ENCODE data around the gene PRDX5. TPM values are rescaled to one million over a fixed set of nuclear protein-coding genes. Genes with fewer than 3 reads are reported as not detected.
"Not testable (repeated sequence)": the region's sequence is repeated elsewhere in the genome, so short reads cannot be mapped to it uniquely, and the experiment has no call there.

Gene PRDX5
- total and polyA plus RNA-seq, 5 donors = 258 to 683 (median 324) TPM

DNA sequence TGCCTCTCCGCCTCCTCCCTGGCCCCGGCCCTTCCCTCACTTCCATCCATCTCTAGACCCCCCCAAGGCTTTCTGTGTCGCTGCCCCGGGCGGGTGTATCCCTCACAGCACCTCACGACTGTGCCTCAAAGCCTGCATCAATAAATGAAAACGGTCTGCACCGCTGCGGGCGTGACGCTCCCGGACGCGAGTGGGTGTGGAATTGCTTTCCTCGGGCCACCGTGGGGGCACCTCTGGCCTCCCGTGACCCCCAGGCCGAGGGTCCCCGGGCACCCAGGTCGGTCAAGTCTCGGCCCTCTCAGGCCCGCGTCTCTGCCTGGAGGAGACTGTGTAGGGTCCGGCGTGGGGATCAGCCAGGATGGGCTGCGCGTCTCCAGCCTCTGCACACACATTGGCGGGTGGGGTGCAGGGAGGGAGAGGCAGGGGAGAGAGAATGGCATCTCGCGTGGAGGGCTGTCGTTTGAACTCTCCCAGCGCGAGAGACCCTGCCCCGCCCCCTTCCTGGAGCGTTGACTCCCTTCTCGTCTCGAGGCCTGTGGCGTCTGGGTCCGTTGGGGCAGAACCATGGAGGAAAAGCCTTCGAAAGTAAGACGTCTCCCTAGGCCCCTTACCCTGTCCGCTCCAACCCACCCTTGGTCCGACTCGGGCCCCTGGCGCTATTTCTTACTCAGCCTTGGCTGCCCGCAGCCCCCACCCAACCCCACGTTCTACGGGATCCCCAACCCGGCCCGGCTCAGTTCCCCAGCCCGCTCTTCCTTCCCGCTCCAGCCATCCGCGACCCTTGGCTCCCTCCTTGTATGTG, 17.9 kb upstream of the PRDX5 start, which contains the start of gene CATSPERZ:
Gene CATSPERZ (plus strand): TSS at position 512 of the 802 bp plus-strand sequence. CDS start 53 bp downstream, at position 565.
- ATAC-seq = no peak
- intact Hi-C loops (cut with DNase I) = loop anchor here in 2 of 4 donors (2.0 to 5.0 kb wide), 4 partner anchors 63 to 113 kb away; partner anchors contain the start of genes FERMT3 (in 1 of the 2) and STIP1 (in 1 of the 2)
- Histone ChIP-seq H3K9me3 (ENCODE audit: control insufficient read depth, low read length) (no peaks in the 10 kb centered on the region), H3K4me1 (ENCODE audit: control insufficient read depth, insufficient read depth, low read length) (peaks cover 6% of the 10 kb centered on the region), H3K4me3 (ENCODE audit: low read length) (peak within 1 kb of the TSS; percentile 37), H3K27me3 (ENCODE audit: control insufficient read depth, insufficient read depth) (no peaks in the 10 kb centered on the region), H3K27ac (ENCODE audit: low read length) (no peak within 1 kb of the TSS)
- WGBS = 10% methylated on average over 54 of the region's 54 CpGs
- DNase-seq = peak in 2 of 3 donors; percentile 66

DNA sequence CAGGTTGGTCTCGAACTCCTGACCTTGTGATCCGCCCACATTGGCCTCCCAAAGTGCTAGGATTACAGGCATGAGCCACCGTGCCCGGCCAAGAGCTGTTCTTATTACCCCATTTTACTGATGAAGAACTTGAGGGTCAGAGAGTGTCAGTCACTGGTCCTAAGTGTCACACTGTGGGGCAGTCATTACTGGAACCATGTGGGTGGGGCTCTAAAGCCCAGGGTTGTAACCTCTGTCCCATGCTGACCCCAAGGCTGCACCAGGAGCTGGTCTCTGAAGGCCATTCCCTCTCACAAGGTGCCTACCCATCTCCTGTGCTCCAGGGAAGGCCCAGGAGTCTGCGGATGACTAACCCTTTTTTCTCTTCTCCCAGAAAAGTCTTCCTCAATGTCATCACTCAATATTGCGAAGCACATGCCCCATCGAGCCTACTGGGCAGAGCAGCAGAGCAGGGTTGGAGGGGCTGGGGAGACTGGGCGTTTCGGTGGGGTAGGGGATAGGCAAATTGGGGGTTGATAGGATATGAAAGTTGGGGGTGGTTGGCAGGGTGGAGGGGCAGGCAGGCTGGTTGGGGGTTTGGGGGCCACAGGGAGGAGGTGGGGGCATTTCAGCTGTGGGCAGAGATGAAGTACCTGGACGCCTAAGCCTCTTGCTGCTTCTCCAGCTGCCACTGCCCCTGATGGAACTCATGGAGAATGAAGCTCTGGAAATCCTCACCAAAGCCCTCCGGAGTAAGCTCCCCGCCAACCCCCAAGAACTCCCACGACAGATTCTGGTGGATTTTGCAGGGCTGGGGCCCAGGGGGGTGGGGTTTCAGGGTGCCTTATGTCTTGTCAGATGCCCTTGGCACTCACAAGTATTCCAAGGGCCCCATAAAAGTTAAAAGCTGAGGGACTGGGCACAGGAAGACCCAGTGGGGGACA, 14.6 kb upstream of the PRDX5 start:
- intact Hi-C loops (cut with DNase I) = loop anchor here in 1 of 4 donors (5.0 kb wide), 3 partner anchors 66 to 116 kb away; partner anchors contain the start of genes FERMT3 and STIP1
- no peak overlapping the region for H3K4me3 ChIP-seq (ENCODE audit: low read length)
- DNase-seq = peak in 2 of 3 donors; percentile 39 to 47

DNA sequence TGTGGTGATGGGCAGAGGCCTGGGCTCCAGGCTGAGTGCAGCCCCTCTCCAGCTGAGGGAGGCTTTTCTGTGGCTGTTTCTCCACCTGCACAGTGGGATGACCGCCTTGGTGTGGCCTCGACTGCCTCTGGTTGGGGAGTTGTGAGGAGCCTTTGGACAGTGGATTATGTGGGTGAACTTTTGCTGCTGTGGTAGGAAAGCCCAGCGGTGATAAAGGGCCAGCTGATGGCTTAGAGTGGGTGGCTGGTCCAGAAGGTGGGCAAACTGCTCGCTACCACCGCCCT, 13.9 kb upstream of the PRDX5 start:
- WGBS = 55% methylated on average over 5 of the region's 5 CpGs
- Histone ChIP-seq H3K4me3 (ENCODE audit: low read length) (no peak overlapping the region), H3K27ac (ENCODE audit: low read length) (peak overlapping the region; percentile 83), H3K9me3 (ENCODE audit: control insufficient read depth, low read length) (no peaks in the 10 kb centered on the region), H3K4me1 (ENCODE audit: control insufficient read depth, insufficient read depth, low read length) (peaks cover 10% of the 10 kb centered on the region), H3K27me3 (ENCODE audit: control insufficient read depth, insufficient read depth) (no peaks in the 10 kb centered on the region)
- ATAC-seq (no peak), DNase-seq (no peak)
- intact Hi-C loops (cut with DNase I) = loop anchor here in 1 of 4 donors (5.0 kb wide), 3 partner anchors 67 to 117 kb away; partner anchors contain the start of genes FERMT3 and STIP1

More for the DNA sequence above, 14.6 kb upstream of the PRDX5 start:
- Histone ChIP-seq H3K27ac (ENCODE audit: low read length) (peak overlapping the region; percentile 83), H3K4me1 (ENCODE audit: control insufficient read depth, insufficient read depth, low read length) (peaks cover 10% of the 10 kb centered on the region), H3K27me3 (ENCODE audit: control insufficient read depth, insufficient read depth) (no peaks in the 10 kb centered on the region), H3K9me3 (ENCODE audit: control insufficient read depth, low read length) (no peaks in the 10 kb centered on the region)
- WGBS = 84% methylated on average over 13 of the region's 13 CpGs
- ATAC-seq = no peak

- Histone ChIP-seq H3K27ac (ENCODE audit: low read length) (peak overlapping the region; percentile 83), H3K4me1 (ENCODE audit: control insufficient read depth, insufficient read depth, low read length) (peaks cover 10% of the 10 kb centered on the region), H3K27me3 (ENCODE audit: control insufficient read depth, insufficient read depth) (no peaks in the 10 kb centered on the region), H3K9me3 (ENCODE audit: control insufficient read depth, low read length) (no peaks in the 10 kb centered on the region), H3K4me3 (ENCODE audit: low read length) (peak overlapping the region; percentile 43)
- WGBS = under 1% methylated on average over 46 of the region's 46 CpGs
- DNase-seq = peak; percentile 93 to 98 (median 97)
- ATAC-seq = peak; percentile 55 to 56
- intact Hi-C loops (cut with DNase I) = loop anchor here in 1 of 4 donors (5.0 kb wide), 3 partner anchors 67 to 117 kb away; partner anchors contain the start of genes FERMT3 and STIP1
Measured at GRCh38 chr11:64304316-64305072, 13.4 kb upstream of the PRDX5 start.

- under 1% methylated on average over 81 of the region's 81 CpGs for WGBS
- Histone ChIP-seq H3K4me3 (ENCODE audit: low read length) (peak within 1 kb of the TSS; percentile 59), H3K4me1 (ENCODE audit: control insufficient read depth, insufficient read depth, low read length) (peaks cover 10% of the 10 kb centered on the region), H3K27ac (ENCODE audit: low read length) (peak within 1 kb of the TSS; percentile 83), H3K27me3 (ENCODE audit: control insufficient read depth, insufficient read depth) (no peaks in the 10 kb centered on the region), H3K9me3 (ENCODE audit: control insufficient read depth, low read length) (no peaks in the 10 kb centered on the region)
- DNase-seq = peak; percentile 100
- intact Hi-C loops (cut with DNase I) = no loop called here
- peak; percentile 92 to 93 for ATAC-seq
Measured at GRCh38 chr11:64305075-64305690, 12.7 kb upstream of the PRDX5 start, which contains the start of gene ESRRA. Gene ESRRA (plus strand): TSS chr11:64305524. CDS start chr11:64307180, 1,656 bp downstream.

- Histone ChIP-seq H3K4me1 (ENCODE audit: control insufficient read depth, insufficient read depth, low read length) (peaks cover 8% of the 10 kb centered on the region), H3K27me3 (ENCODE audit: control insufficient read depth, insufficient read depth) (no peaks in the 10 kb centered on the region), H3K9me3 (ENCODE audit: control insufficient read depth, low read length) (no peaks in the 10 kb centered on the region), H3K27ac (ENCODE audit: low read length) (peak overlapping the region; percentile 53), H3K4me3 (ENCODE audit: low read length) (peak overlapping the region; percentile 59)
- ATAC-seq (peak; percentile 25 to 26), DNase-seq (peak; percentile 77 to 90 (median 89))
- 1% methylated on average over 71 of the region's 71 CpGs for WGBS
- intact Hi-C loops (cut with DNase I) = no loop called here
Measured at GRCh38 chr11:64305691-64306562, 12.0 kb upstream of the PRDX5 start.

- DNase-seq (no peak), ATAC-seq (no peak)
- intact Hi-C loops (cut with DNase I) = no loop called here
- Histone ChIP-seq H3K4me3 (ENCODE audit: low read length) (peak overlapping the region; percentile 59), H3K4me1 (ENCODE audit: control insufficient read depth, insufficient read depth, low read length) (peaks cover 8% of the 10 kb centered on the region), H3K9me3 (ENCODE audit: control insufficient read depth, low read length) (no peaks in the 10 kb centered on the region), H3K27me3 (ENCODE audit: control insufficient read depth, insufficient read depth) (no peaks in the 10 kb centered on the region), H3K27ac (ENCODE audit: low read length) (peak overlapping the region; percentile 36)
- 24% methylated on average over 9 of the region's 9 CpGs for WGBS
Measured at GRCh38 chr11:64306563-64306875, 11.4 kb upstream of the PRDX5 start.

DNA sequence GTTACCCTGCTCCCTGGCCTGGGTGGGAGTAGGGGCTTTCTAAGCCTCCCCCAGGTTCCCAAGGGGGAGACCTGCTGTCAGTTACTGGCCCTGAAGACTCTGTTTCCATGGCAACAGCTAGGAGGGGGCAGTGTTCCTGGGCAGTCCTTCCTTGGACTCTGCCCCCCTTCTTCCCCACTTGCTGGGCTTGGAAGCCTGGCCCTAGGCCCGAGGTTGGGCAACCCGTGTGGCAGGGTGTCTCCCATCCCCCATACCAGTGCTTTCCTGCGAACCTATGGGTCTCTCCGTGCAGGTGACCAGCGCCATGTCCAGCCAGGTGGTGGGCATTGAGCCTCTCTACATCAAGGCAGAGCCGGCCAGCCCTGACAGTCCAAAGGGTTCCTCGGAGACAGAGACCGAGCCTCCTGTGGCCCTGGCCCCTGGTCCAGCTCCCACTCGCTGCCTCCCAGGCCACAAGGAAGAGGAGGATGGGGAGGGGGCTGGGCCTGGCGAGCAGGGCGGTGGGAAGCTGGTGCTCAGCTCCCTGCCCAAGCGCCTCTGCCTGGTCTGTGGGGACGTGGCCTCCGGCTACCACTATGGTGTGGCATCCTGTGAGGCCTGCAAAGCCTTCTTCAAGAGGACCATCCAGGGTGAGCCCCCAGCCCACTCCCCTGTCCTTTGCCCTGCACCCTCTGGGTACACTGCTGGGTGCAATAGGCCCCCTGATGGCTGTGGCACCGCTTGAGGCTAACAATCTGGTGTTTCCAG, 10.9 kb upstream of the PRDX5 start:
- Histone ChIP-seq H3K4me3 (ENCODE audit: low read length) (peak overlapping the region; percentile 59), H3K4me1 (ENCODE audit: control insufficient read depth, insufficient read depth, low read length) (peaks cover 8% of the 10 kb centered on the region), H3K27ac (ENCODE audit: low read length) (peak overlapping the region; percentile 36), H3K9me3 (ENCODE audit: control insufficient read depth, low read length) (no peaks in the 10 kb centered on the region), H3K27me3 (ENCODE audit: control insufficient read depth, insufficient read depth) (no peaks in the 10 kb centered on the region)
- ATAC-seq = no peak
- peak in 2 of 3 donors; percentile 43 to 77 for DNase-seq
- intact Hi-C loops (cut with DNase I) = no loop called here
- WGBS = 75% methylated on average over 15 of the region's 15 CpGs

DNA sequence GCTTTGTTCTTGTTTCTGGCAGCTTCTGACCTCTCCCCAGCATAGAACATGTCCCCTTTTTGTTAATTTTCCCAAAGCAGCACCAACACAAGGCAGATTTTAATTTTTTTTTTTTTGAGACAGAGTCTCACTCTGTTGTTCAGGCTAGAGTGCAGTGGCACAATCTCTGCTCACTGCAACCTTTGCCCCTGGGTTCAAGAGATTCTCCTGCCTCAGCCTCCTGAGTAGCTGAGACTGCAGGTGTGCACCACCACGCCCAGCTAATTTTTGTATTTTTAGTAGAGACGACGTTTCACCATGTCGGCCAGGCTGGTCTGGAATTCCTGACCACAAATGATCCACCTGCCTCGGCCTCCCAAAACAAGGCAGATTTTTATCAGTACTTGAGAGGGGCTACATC, 10.1 kb upstream of the PRDX5 start:
- H3K4me3 ChIP-seq (ENCODE audit: low read length); H3K4me1 ChIP-seq (ENCODE audit: control insufficient read depth, insufficient read depth, low read length); H3K27ac ChIP-seq (ENCODE audit: low read length); H3K9me3 ChIP-seq (ENCODE audit: control insufficient read depth, low read length); intact Hi-C loops (cut with DNase I); ATAC-seq; DNase-seq; H3K27me3 ChIP-seq (ENCODE audit: control insufficient read depth, insufficient read depth): not testable (repeated sequence)
- WGBS = 90% methylated on average over 5 of the region's 5 CpGs
